MM.1S (cell line): ENCODE data around the gene CFAP57.

Source experiments
- DNase-seq: peaks from one replicate; pipeline ENCODE4 v3.0.0-alpha.2; 2015
- H2AFZ ChIP-seq: fragments of 300-600 bp; sonication (generic); 2 replicates; pipeline ENCODE4 v1.6.0; 2016; ENCODE audit warnings: antibody characterized with exemption, low read length
- H3F3A ChIP-seq: fragments of 300-600 bp; sonication (generic); 2 replicates; pipeline ENCODE4 v1.6.1; 2016; ENCODE audit warnings: mild to moderate bottlenecking, antibody characterized with exemption, low read length, moderate library complexity, mixed read lengths; ENCODE audit not compliant: insufficient read depth
- H3K27ac ChIP-seq: fragments of 300-600 bp; sonication (generic); 2 replicates; pipeline ENCODE4 v1.5.1; 2016; ENCODE audit warnings: mild to moderate bottlenecking, low read length
- H3K27me3 ChIP-seq: fragments of 300-600 bp; sonication (generic); replicated peaks from 2 replicates; pipeline ENCODE4 v1.6.0; 2016; ENCODE audit warnings: low read length; ENCODE audit not compliant: insufficient read depth
- H3K36me3 ChIP-seq: fragments of 300-600 bp; sonication (generic); replicated peaks from 2 replicates; pipeline ENCODE4 v1.6.1; 2016; ENCODE audit warnings: mild to moderate bottlenecking, low read length, mixed read lengths; ENCODE audit not compliant: insufficient read depth
- H3K4me1 ChIP-seq: fragments of 300-600 bp; sonication (generic); 2 replicates; pipeline ENCODE4 v1.6.1; 2016; ENCODE audit warnings: low read length, mixed read lengths
- H3K4me2 ChIP-seq: fragments of 300-600 bp; sonication (generic); 2 replicates; pipeline ENCODE4 v1.6.0; 2016; ENCODE audit warnings: low read depth, low read length
- H3K4me3 ChIP-seq: fragments of 300-600 bp; sonication (generic); 2 replicates; pipeline ENCODE4 v1.5.1; 2016; ENCODE audit warnings: low read length, mixed read lengths
- H3K79me2 ChIP-seq: fragments of 300-600 bp; sonication (generic); 2 replicates; pipeline ENCODE4 v1.6.1; 2016; ENCODE audit warnings: mixed run types, low read length, mixed read lengths
- H3K9ac ChIP-seq: fragments of 300-600 bp; sonication (generic); 2 replicates; pipeline ENCODE4 v1.6.1; 2016; ENCODE audit warnings: low read length, mixed read lengths
- H3K9me2 ChIP-seq: fragments of 300-600 bp; sonication (generic); replicated peaks from 2 replicates; pipeline ENCODE4 v1.6.1; 2016; ENCODE audit warnings: mild to moderate bottlenecking, low read length, mixed read lengths; ENCODE audit not compliant: insufficient read depth
- H3K9me3 ChIP-seq: fragments of 300-600 bp; sonication (generic); replicated peaks from 2 replicates; pipeline ENCODE4 v1.6.1; 2016; ENCODE audit warnings: mild to moderate bottlenecking, low read length, mixed read lengths; ENCODE audit not compliant: insufficient read depth
- H4K20me1 ChIP-seq: fragments of 300-600 bp; sonication (generic); 2 replicates; pipeline ENCODE4 v1.6.1; 2016; ENCODE audit warnings: mild to moderate bottlenecking, low read length, moderate library complexity, mixed read lengths; ENCODE audit not compliant: insufficient read depth
- CTCF ChIP-seq: fragments of 300-600 bp; sonication (generic); IDR thresholded peaks from 2 replicates; pipeline ENCODE4 v1.5.1; 2016; ENCODE audit warnings: antibody characterized with exemption, low read length, mixed read lengths
- EZH2 ChIP-seq: fragments of 300-600 bp; sonication (generic); optimal IDR thresholded peaks from 2 replicates; pipeline ENCODE3; 2017; ENCODE audit warnings: low read depth, mild to moderate bottlenecking, antibody characterized with exemption, low read length, mixed read lengths
- EZH2phosphoT487 ChIP-seq: fragments of 300-600 bp; sonication (generic); IDR thresholded peaks from 2 replicates; pipeline ENCODE4 v1.6.1; 2018; ENCODE audit warnings: antibody characterized with exemption, low read length

The CFAP57 gene

GRCh38 chr1:43284546-43285110, 112.5 kb downstream of the CFAP57 start:
- no peak for DNase-seq
- no peak overlapping the region for H3K9ac ChIP-seq
- H3K9me3 ChIP-seq, result no peaks in the 10 kb centered on the region
- no peaks in the 10 kb centered on the region for H3K36me3 ChIP-seq
- H4K20me1 ChIP-seq, result no peaks in the 10 kb centered on the region
- TF ChIP-seq EZH2 (no peak), EZH2phosphoT487 (no peak), CTCF (no peak)
- H3K4me2 ChIP-seq, result no peak overlapping the region
- H3K4me3 ChIP-seq, result no peak overlapping the region
- H3K27me3 ChIP-seq, result no peaks in the 10 kb centered on the region
- no peaks in the 10 kb centered on the region for H3K9me2 ChIP-seq
- no peaks in the 10 kb centered on the region for H3K79me2 ChIP-seq
- H3K27ac ChIP-seq, result no peak overlapping the region
- no peak overlapping the region for H2AFZ ChIP-seq
- no peaks in the 10 kb centered on the region for H3K4me1 ChIP-seq
- H3F3A ChIP-seq, result no peaks in the 10 kb centered on the region

GRCh38 chr1:43285269-43285990, 113.3 kb downstream of the CFAP57 start, which contains the start of gene C1orf210:
C1orf210 (minus strand) TSS chr1:43285581; CDS start chr1:43283270, 2,311 bp downstream.
- H3K9ac ChIP-seq, result no peak within 1 kb of the TSS
- no peaks in the 10 kb centered on the region for H3F3A ChIP-seq
- no peaks in the 10 kb centered on the region for H3K9me2 ChIP-seq
- no peak within 1 kb of the TSS for H3K4me3 ChIP-seq
- no peaks in the 10 kb centered on the region for H4K20me1 ChIP-seq
- H3K4me1 ChIP-seq, result no peaks in the 10 kb centered on the region
- H3K9me3 ChIP-seq, result no peaks in the 10 kb centered on the region
- no peak within 1 kb of the TSS for H3K4me2 ChIP-seq
- H2AFZ ChIP-seq, result no peak within 1 kb of the TSS
- H3K27me3 ChIP-seq, result no peaks in the 10 kb centered on the region
- TF ChIP-seq EZH2phosphoT487, result no peak
- TF ChIP-seq EZH2, result no peak
- no peak for TF ChIP-seq CTCF
- no peaks in the 10 kb centered on the region for H3K79me2 ChIP-seq
- no peak for DNase-seq
- no peaks in the 10 kb centered on the region for H3K36me3 ChIP-seq
- no peak within 1 kb of the TSS for H3K27ac ChIP-seq

- Histone ChIP-seq H3K9me3 (no peaks in the 10 kb centered on the region), H3K27ac (no peak overlapping the region), H3F3A (no peaks in the 10 kb centered on the region), H3K27me3 (no peaks in the 10 kb centered on the region), H2AFZ (no peak overlapping the region), H4K20me1 (no peaks in the 10 kb centered on the region), H3K4me1 (no peaks in the 10 kb centered on the region), H3K9ac (no peak overlapping the region), H3K79me2 (no peaks in the 10 kb centered on the region), H3K4me2 (no peak overlapping the region), H3K9me2 (no peaks in the 10 kb centered on the region), H3K36me3 (no peaks in the 10 kb centered on the region), H3K4me3 (no peak overlapping the region)
- no peak for TF ChIP-seq CTCF
- no peak for TF ChIP-seq EZH2phosphoT487
- no peak for TF ChIP-seq EZH2
- DNase-seq, result no peak
Observed at GRCh38 chr1:43286115-43286514, 114.0 kb downstream of the CFAP57 start.
